RCC 7860 (cell line): ENCODE results near the gene ZNRF1.
A peak's percentile ranks its signal among the peaks of the same experiment; 100 is the strongest.
"Not testable (repeated sequence)": the region's sequence is repeated elsewhere in the genome, so short reads cannot be mapped to it uniquely, and the experiment has no call there.

Source experiments
- DNase-seq: peaks from one replicate; pipeline ENCODE4 v3.0.0-alpha.2; 2015; ENCODE audit warnings: low spot score
- FAIRE-seq: peaks from 2 replicates; lab custom pipeline; 2012; peaks lifted over from hg19 to GRCh38; lab: Jason Lieb, UNC

Gene ZNRF1

GRCh38 chr16:75111514-75111940, 112.7 kb downstream of the ZNRF1 start:
- FAIRE-seq (no peak), DNase-seq (no peak)

- DNase-seq, result no peak
- no peak for FAIRE-seq
Observed at GRCh38 chr16:75111961-75112733, 113.3 kb downstream of the ZNRF1 start.

- no peak for DNase-seq
- no peak for FAIRE-seq
Observed at GRCh38 chr16:75112734-75113491, 114.1 kb downstream of the ZNRF1 start.

- FAIRE-seq, result no peak
- DNase-seq, result no peak
Observed at GRCh38 chr16:75113541-75114121, 114.8 kb downstream of the ZNRF1 start.

- FAIRE-seq, result no peak
Observed at GRCh38 chr16:75114179-75114945, 115.5 kb downstream of the ZNRF1 start.

GRCh38 chr16:75114946-75115825, 116.4 kb downstream of the ZNRF1 start:
- FAIRE-seq (no peak), DNase-seq (no peak)

More at GRCh38 chr16:75114179-75114945, 115.5 kb downstream of the ZNRF1 start:
- DNase-seq, result no peak

- FAIRE-seq, result no peak
- peak; percentile 26 for DNase-seq
Observed at GRCh38 chr16:75116081-75116910, 117.5 kb downstream of the ZNRF1 start, which contains the start of gene LDHD. LDHD (minus strand) TSS chr16:75116780; CDS start chr16:75116720, 60 bp downstream.

GRCh38 chr16:75116911-75117245, 118.1 kb downstream of the ZNRF1 start:
- DNase-seq (no peak), FAIRE-seq (no peak)

- no peak for DNase-seq
- FAIRE-seq, result no peak
Observed at GRCh38 chr16:75118943-75119539, 120.2 kb downstream of the ZNRF1 start.

GRCh38 chr16:75120253-75120652, 121.4 kb downstream of the ZNRF1 start:
- no peak for DNase-seq
- no peak for FAIRE-seq

GRCh38 chr16:75121949-75122568, 123.2 kb downstream of the ZNRF1 start:
- FAIRE-seq (no peak), DNase-seq (no peak)

- DNase-seq (no peak), FAIRE-seq (no peak)
Observed at GRCh38 chr16:75122609-75123008, 123.8 kb downstream of the ZNRF1 start.

- DNase-seq, result no peak
- FAIRE-seq, result no peak
Observed at GRCh38 chr16:75127713-75128415, 129.0 kb downstream of the ZNRF1 start.

GRCh38 chr16:75129421-75130149, 130.8 kb downstream of the ZNRF1 start:
- FAIRE-seq, DNase-seq: not testable (repeated sequence)

- DNase-seq (no peak), FAIRE-seq (no peak)
Observed at GRCh38 chr16:75130150-75130771, 131.4 kb downstream of the ZNRF1 start.

GRCh38 chr16:75131081-75131480, 132.3 kb downstream of the ZNRF1 start:
- no peak for FAIRE-seq
- DNase-seq, result no peak

GRCh38 chr16:75138233-75138632, 139.4 kb downstream of the ZNRF1 start:
- FAIRE-seq (no peak), DNase-seq (no peak)
